Nephron (organoid): Measurements from ENCODE around the gene BAIAP2.

Experiments used
- H3K27ac Mint-ChIP-seq, 3 experiments: 2 replicates each; pipeline ENCODE4 v1.8.0; 2020; ENCODE audit warnings: mixed read lengths in 3 of 3, mild to moderate bottlenecking in 2 of 3, moderate library complexity in 1 of 3
- H3K27me3 Mint-ChIP-seq: 2 replicates; pipeline ENCODE4 v1.8.0; 2021; ENCODE audit warnings: low read depth, mild to moderate bottlenecking, moderate library complexity, mixed read lengths
- H3K36me3 Mint-ChIP-seq: 2 replicates; pipeline ENCODE4 v1.8.0; 2020; ENCODE audit warnings: low read depth, mixed read lengths
- H3K4me1 Mint-ChIP-seq: 2 replicates; pipeline ENCODE4 v1.8.0; 2020; ENCODE audit warnings: mixed read lengths
- H3K4me3 Mint-ChIP-seq, 3 experiments: 2 replicates each; pipeline ENCODE4 v1.8.0; 2020; ENCODE audit warnings: mild to moderate bottlenecking in 3 of 3, mixed read lengths in 3 of 3, moderate library complexity in 2 of 3
- H3K9me3 Mint-ChIP-seq: 2 replicates; pipeline ENCODE4 v1.8.0; 2020; ENCODE audit warnings: mixed read lengths
- CTCF ChIP-seq, 3 experiments: fragments of 200-600 bp; sonication (generic); IDR thresholded peaks; one replicate each; pipeline ENCODE4 v1.5.0; 2021; ENCODE audit warnings: antibody characterized with exemption in 3 of 3; ENCODE audit not compliant: unreplicated experiment in 3 of 3

The BAIAP2 gene

GRCh38 chr17:81127526-81128177 is 92.7 kb downstream of the BAIAP2 start:
- Mint-ChIP-seq H3K9me3 (no peaks in the 10 kb centered on the region), H3K36me3 (no peaks in the 10 kb centered on the region), H3K27ac (no peak overlapping the region), H3K27me3 (no peaks in the 10 kb centered on the region), H3K4me3 (no peak overlapping the region), H3K4me1 (no peaks in the 10 kb centered on the region)
- no peak for TF ChIP-seq CTCF (IDR thresholded peaks at IDR 0.05; ENCODE audit: unreplicated experiment in 3 of 3)

- no peaks in the 10 kb centered on the region for H3K4me1 Mint-ChIP-seq
- H3K27ac Mint-ChIP-seq, result no peak overlapping the region
- H3K36me3 Mint-ChIP-seq, result no peaks in the 10 kb centered on the region
- no peaks in the 10 kb centered on the region for H3K9me3 Mint-ChIP-seq
- no peaks in the 10 kb centered on the region for H3K27me3 Mint-ChIP-seq
- no peak overlapping the region for H3K4me3 Mint-ChIP-seq
- no peak for TF ChIP-seq CTCF (IDR thresholded peaks at IDR 0.05; ENCODE audit: unreplicated experiment in 3 of 3)
These were observed 93.4 kb downstream of the BAIAP2 start for GRCh38 chr17:81128338-81128737.

- no peaks in the 10 kb centered on the region for H3K4me1 Mint-ChIP-seq
- no peak overlapping the region for H3K4me3 Mint-ChIP-seq
- no peaks in the 10 kb centered on the region for H3K36me3 Mint-ChIP-seq
- no peaks in the 10 kb centered on the region for H3K9me3 Mint-ChIP-seq
- no peak for TF ChIP-seq CTCF (IDR thresholded peaks at IDR 0.05; ENCODE audit: unreplicated experiment in 3 of 3)
- no peaks in the 10 kb centered on the region for H3K27me3 Mint-ChIP-seq
- H3K27ac Mint-ChIP-seq, result no peak overlapping the region
These were observed 93.8 kb downstream of the BAIAP2 start for GRCh38 chr17:81128774-81129173.

- Mint-ChIP-seq H3K27me3 (no peaks in the 10 kb centered on the region), H3K4me3 (no peak overlapping the region), H3K27ac (no peak overlapping the region), H3K9me3 (no peaks in the 10 kb centered on the region), H3K4me1 (no peaks in the 10 kb centered on the region), H3K36me3 (no peaks in the 10 kb centered on the region)
- no peak for TF ChIP-seq CTCF (IDR thresholded peaks at IDR 0.05; ENCODE audit: unreplicated experiment in 3 of 3)
These were observed 94.3 kb downstream of the BAIAP2 start for GRCh38 chr17:81129289-81129688.

GRCh38 chr17:81129711-81130367 is 94.9 kb downstream of the BAIAP2 start:
- Mint-ChIP-seq H3K27ac (no peak overlapping the region), H3K36me3 (no peaks in the 10 kb centered on the region), H3K27me3 (no peaks in the 10 kb centered on the region), H3K9me3 (no peaks in the 10 kb centered on the region), H3K4me3 (no peak overlapping the region), H3K4me1 (no peaks in the 10 kb centered on the region)
- no peak for TF ChIP-seq CTCF (IDR thresholded peaks at IDR 0.05; ENCODE audit: unreplicated experiment in 3 of 3)
